ENCODE measurements around the gene RGS7. TPM values are rescaled to one million over a fixed set of nuclear protein-coding genes. Genes with fewer than 3 reads are reported as not detected.

Gene RGS7
- 0.13 TPM in 1 of 2 replicates, not detected in the other for total RNA-seq

DNA sequence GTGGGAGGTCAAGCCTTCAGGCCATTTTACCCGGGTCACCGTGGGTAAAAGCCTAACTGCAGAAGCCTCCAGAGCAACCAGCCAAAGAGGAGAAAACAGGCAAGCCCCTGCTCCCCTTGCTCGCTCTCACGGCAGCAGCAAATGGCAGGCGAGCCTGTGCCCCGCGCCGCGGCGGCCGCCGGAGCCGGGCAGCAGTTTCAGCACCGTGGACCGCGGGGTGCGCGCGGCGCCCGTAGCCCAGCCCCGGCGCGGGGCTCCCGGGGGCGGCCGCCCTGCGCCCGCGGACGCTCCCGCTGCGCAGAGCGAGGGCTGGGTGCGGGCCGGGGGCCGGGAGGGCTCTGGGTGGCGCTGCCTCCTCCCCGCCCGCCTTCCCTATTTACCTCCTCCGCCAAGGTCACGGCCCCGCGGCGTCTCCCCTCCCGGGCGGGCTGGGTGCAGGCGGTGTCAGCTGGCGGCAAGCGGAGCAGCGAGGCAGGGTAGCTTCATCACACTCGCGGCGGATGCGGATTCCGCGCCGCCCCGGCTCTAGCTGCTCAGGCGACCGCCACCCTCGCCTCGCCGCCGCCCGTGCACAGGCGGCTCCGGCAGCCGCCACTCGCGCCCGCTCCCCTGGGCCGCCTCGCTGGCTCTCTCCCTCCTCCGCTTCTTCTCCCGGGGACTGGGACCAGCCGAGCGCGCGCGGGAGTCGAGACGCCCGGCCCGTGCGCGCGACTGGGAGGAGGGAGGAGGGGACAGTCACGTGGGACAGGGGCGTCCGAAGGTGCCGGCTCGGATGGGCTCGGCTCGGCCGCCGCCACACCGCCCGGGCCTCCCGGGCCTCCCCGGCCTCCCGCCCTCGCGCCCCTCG is at the start of gene RGS7:
Gene RGS7 (minus strand): TSS at position 687 of the 847 bp plus-strand sequence.

Other genes with a start within 250 kb of the RGS7 start
- gene FH, start 162.6 kb upstream of the RGS7 start, total RNA-seq = 65.2 and 95.3 TPM in 2 replicates
- gene KMO, start 175.2 kb upstream of the RGS7 start, total RNA-seq = not detected in 2 replicates